HCT116 (cell line): ENCODE data around the gene IL10.

Source experiments
- CBX3 ChIP-seq: IDR thresholded peaks from 2 replicates; pipeline ENCODE4 v1.6.1; 2012; ENCODE audit warnings: low read depth
- EGR1 ChIP-seq: IDR thresholded peaks from 2 replicates; pipeline ENCODE4 v1.6.1; 2012; ENCODE audit warnings: low read depth
- EZH2 ChIP-seq: fragments of 200-600 bp; sonication (generic); IDR thresholded peaks from 2 replicates; pipeline ENCODE4 v1.6.1; 2017; ENCODE audit warnings: antibody characterized with exemption, mixed run types
- JUND ChIP-seq: IDR thresholded peaks from 2 replicates; pipeline ENCODE4 v1.6.1; 2012
- POLR2A ChIP-seq: IDR thresholded peaks from 2 replicates; pipeline ENCODE4 v1.7.0; 2011; ENCODE audit warnings: borderline replicate concordance; ENCODE audit not compliant: insufficient read depth, insufficient read length; ENCODE audit errors: extremely low read depth
- SIN3A ChIP-seq: IDR thresholded peaks from 2 replicates; pipeline ENCODE4 v1.6.1; 2012; ENCODE audit warnings: low read depth
- SRF ChIP-seq: IDR thresholded peaks from 2 replicates; pipeline ENCODE4 v1.6.1; 2012; ENCODE audit warnings: low read depth
- TF ChIP-seq, protein P1 (sequence below), 3 experiments: fragments of 200-600 bp in 1 of 3; sonication (generic) in 1 of 3; IDR thresholded peaks in 2 of 3; conservative IDR thresholded peaks in 1 of 3; 2 replicates each; pipeline ENCODE4 v1.5.1; 2012 to 2017; ENCODE audit warnings: low read depth in 2 of 3, low read length in 2 of 3, antibody characterized with exemption in 1 of 3, borderline replicate concordance in 1 of 3, control low read depth in 1 of 3, mild to moderate bottlenecking in 1 of 3, mixed read lengths in 1 of 3, mixed run types in 1 of 3, moderate library complexity in 1 of 3; ENCODE audit not compliant: insufficient read depth in 1 of 3
- TF ChIP-seq, protein P2 (sequence below): IDR thresholded peaks from 2 replicates; pipeline ENCODE4 v1.6.1; 2012
- TF ChIP-seq, protein P3 (sequence below): IDR thresholded peaks from 2 replicates; pipeline ENCODE4 v1.6.1; 2012
- TF ChIP-seq, protein P4 (sequence below): IDR thresholded peaks from 2 replicates; pipeline ENCODE4 v1.6.1; 2012; ENCODE audit warnings: low read depth

DNA sequence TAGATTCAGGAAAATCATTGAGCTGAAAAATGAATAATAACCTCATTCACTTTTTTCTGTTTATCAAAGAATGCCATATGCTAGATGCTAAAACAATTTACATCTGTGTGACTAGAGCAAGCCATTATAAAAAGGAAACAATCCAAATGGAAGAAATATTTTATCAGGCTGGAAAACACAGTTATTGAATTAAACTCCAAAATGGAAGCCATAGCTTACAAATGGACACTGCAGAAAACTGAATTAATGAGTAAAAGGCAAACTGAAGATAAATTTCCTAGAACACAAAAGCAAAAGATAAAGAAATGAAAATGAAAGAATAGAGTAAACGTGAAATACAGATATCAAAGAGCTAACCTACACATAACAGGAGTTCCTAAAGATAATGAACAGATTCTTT lies 33.1 kb upstream of the IL10 start:
- TF ChIP-seq, protein P1, sequence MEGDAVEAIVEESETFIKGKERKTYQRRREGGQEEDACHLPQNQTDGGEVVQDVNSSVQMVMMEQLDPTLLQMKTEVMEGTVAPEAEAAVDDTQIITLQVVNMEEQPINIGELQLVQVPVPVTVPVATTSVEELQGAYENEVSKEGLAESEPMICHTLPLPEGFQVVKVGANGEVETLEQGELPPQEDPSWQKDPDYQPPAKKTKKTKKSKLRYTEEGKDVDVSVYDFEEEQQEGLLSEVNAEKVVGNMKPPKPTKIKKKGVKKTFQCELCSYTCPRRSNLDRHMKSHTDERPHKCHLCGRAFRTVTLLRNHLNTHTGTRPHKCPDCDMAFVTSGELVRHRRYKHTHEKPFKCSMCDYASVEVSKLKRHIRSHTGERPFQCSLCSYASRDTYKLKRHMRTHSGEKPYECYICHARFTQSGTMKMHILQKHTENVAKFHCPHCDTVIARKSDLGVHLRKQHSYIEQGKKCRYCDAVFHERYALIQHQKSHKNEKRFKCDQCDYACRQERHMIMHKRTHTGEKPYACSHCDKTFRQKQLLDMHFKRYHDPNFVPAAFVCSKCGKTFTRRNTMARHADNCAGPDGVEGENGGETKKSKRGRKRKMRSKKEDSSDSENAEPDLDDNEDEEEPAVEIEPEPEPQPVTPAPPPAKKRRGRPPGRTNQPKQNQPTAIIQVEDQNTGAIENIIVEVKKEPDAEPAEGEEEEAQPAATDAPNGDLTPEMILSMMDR (IDR thresholded peaks at IDR 0.05 in 2 of 3, conservative IDR thresholded peaks at IDR 0.05 in 1 of 3; ENCODE audit: borderline replicate concordance in 1 of 3, insufficient read depth in 1 of 3, low read depth in 2 of 3, low read length in 2 of 3) = no peak
- TF ChIP-seq POLR2A = no peak
- TF ChIP-seq SRF = no peak
- no peak for TF ChIP-seq SIN3A
- TF ChIP-seq JUND = no peak
- TF ChIP-seq EGR1 = no peak
- no peak for TF ChIP-seq EZH2
- TF ChIP-seq, protein P2, sequence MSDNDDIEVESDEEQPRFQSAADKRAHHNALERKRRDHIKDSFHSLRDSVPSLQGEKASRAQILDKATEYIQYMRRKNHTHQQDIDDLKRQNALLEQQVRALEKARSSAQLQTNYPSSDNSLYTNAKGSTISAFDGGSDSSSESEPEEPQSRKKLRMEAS = no peak
- TF ChIP-seq, protein P3, sequence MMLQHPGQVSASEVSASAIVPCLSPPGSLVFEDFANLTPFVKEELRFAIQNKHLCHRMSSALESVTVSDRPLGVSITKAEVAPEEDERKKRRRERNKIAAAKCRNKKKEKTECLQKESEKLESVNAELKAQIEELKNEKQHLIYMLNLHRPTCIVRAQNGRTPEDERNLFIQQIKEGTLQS = no peak
- TF ChIP-seq CBX3 = no peak
- TF ChIP-seq, protein P4, sequence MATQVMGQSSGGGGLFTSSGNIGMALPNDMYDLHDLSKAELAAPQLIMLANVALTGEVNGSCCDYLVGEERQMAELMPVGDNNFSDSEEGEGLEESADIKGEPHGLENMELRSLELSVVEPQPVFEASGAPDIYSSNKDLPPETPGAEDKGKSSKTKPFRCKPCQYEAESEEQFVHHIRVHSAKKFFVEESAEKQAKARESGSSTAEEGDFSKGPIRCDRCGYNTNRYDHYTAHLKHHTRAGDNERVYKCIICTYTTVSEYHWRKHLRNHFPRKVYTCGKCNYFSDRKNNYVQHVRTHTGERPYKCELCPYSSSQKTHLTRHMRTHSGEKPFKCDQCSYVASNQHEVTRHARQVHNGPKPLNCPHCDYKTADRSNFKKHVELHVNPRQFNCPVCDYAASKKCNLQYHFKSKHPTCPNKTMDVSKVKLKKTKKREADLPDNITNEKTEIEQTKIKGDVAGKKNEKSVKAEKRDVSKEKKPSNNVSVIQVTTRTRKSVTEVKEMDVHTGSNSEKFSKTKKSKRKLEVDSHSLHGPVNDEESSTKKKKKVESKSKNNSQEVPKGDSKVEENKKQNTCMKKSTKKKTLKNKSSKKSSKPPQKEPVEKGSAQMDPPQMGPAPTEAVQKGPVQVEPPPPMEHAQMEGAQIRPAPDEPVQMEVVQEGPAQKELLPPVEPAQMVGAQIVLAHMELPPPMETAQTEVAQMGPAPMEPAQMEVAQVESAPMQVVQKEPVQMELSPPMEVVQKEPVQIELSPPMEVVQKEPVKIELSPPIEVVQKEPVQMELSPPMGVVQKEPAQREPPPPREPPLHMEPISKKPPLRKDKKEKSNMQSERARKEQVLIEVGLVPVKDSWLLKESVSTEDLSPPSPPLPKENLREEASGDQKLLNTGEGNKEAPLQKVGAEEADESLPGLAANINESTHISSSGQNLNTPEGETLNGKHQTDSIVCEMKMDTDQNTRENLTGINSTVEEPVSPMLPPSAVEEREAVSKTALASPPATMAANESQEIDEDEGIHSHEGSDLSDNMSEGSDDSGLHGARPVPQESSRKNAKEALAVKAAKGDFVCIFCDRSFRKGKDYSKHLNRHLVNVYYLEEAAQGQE = no peak
